ENCODE measurements around the gene PLA2G12B.

DNA sequence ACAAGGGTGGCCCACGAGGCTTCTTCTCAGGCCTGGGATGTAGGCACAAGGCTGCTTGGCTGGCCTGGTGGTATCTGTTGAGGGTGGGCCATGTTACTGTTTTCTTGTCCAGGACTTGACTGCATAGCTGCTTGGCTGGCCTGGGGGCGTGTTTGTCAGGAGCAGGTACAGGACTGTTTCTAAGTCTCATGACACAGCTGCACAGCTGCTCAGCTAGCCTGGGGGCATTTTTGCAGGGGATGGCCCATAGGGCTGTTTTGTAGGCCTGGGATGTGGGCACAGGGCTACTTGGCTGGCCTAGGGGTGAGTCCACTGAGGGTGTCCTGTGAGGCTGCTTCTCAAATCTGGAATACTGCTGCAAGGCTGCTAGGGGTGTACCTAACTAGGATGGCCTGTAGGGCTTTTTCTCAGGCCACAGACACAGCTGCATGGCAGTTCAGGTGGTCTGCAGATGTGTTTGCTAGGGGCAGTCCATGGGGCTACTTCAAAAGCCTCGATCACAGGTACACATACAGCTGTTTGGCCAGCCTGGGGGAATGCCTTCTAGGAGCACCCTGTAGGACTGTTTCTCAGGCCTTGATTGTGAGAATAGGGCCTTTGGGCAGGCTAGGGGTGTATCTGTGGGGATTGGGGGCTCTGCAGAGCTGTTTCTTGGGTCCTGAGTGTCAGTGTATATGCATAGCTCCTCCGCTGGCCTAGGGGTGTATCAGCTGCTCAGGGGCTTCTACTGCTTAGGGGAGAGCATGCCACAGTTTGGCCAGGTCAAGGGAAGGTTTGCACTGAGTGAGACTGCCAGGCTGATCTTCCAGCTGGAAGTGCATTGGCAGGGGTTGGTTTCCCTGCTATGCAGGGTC, 26.6 kb upstream of the PLA2G12B start:
- TF ChIP-seq, protein P1, sequence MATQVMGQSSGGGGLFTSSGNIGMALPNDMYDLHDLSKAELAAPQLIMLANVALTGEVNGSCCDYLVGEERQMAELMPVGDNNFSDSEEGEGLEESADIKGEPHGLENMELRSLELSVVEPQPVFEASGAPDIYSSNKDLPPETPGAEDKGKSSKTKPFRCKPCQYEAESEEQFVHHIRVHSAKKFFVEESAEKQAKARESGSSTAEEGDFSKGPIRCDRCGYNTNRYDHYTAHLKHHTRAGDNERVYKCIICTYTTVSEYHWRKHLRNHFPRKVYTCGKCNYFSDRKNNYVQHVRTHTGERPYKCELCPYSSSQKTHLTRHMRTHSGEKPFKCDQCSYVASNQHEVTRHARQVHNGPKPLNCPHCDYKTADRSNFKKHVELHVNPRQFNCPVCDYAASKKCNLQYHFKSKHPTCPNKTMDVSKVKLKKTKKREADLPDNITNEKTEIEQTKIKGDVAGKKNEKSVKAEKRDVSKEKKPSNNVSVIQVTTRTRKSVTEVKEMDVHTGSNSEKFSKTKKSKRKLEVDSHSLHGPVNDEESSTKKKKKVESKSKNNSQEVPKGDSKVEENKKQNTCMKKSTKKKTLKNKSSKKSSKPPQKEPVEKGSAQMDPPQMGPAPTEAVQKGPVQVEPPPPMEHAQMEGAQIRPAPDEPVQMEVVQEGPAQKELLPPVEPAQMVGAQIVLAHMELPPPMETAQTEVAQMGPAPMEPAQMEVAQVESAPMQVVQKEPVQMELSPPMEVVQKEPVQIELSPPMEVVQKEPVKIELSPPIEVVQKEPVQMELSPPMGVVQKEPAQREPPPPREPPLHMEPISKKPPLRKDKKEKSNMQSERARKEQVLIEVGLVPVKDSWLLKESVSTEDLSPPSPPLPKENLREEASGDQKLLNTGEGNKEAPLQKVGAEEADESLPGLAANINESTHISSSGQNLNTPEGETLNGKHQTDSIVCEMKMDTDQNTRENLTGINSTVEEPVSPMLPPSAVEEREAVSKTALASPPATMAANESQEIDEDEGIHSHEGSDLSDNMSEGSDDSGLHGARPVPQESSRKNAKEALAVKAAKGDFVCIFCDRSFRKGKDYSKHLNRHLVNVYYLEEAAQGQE (IDR thresholded peaks at IDR 0.05; ENCODE audit: insufficient read depth in 1 of 2, low read depth in 2 of 2, low read length in 2 of 2), result no peak
- TF ChIP-seq POLR2AphosphoS5 (IDR thresholded peaks at IDR 0.05; ENCODE audit: low read depth, low read length), result no peak
